Measurements from ENCODE around the gene ANP32B. TPM values are rescaled to one million over a fixed set of nuclear protein-coding genes. Genes with fewer than 3 reads are reported as not detected.

ANP32B gene
- total and polyA plus RNA-seq, 2 experiments from 2014 or later, result 13.1 to 114 TPM

GRCh38 chr9:97970165-97970564, 13.0 kb upstream of the ANP32B start:
- H3K4me2 ChIP-seq, result no peak overlapping the region
- no peak overlapping the region for H2AFZ ChIP-seq
- no peak overlapping the region for H3K27ac Mint-ChIP-seq
- H3K4me1 Mint-ChIP-seq, result peaks cover 5% of the 10 kb centered on the region; the same call in 1 of the 3 replicates
- H3K27ac ChIP-seq (ENCODE audit: low read depth), result no peak overlapping the region
- H3F3A ChIP-seq (replicated peaks; ENCODE audit: low read depth), result no peaks in the 10 kb centered on the region
- DNase-seq (ENCODE audit: low spot score) (no peak), ATAC-seq (no peak)
- no peaks in the 10 kb centered on the region for H3K9me2 ChIP-seq (ENCODE audit: insufficient read depth)
- no peaks in the 10 kb centered on the region for H3K36me3 Mint-ChIP-seq (ENCODE audit: low read depth)
- TF ChIP-seq ZNF114 (CRISPR knock-in tag; IDR thresholded peaks at IDR 0.05) (no peak), ZNF462 (CRISPR knock-in tag; IDR thresholded peaks at IDR 0.05) (no peak), ETS1 (IDR thresholded peaks at IDR 0.05) (no peak), CTCF (conservative IDR thresholded peaks at IDR 0.05; ENCODE audit: low read depth in 2 of 2) (no peak), ZNF331 (CRISPR knock-in tag; IDR thresholded peaks at IDR 0.05; ENCODE audit: low read depth) (no peak), NANOG (IDR thresholded peaks at IDR 0.05; ENCODE audit: borderline replicate concordance) (no peak), REST (IDR thresholded peaks at IDR 0.05; ENCODE audit: unreplicated experiment) (no peak), CREB1 (CRISPR knock-in tag; IDR thresholded peaks at IDR 0.05; ENCODE audit: low read depth) (no peak), JUNB (IDR thresholded peaks at IDR 0.05; ENCODE audit: unreplicated experiment) (no peak), EZH2phosphoT487 (IDR thresholded peaks at IDR 0.05; ENCODE audit: unreplicated experiment) (no peak), EZH2 (IDR thresholded peaks at IDR 0.05; ENCODE audit: low read depth, unreplicated experiment) (no peak), STAT1 (IDR thresholded peaks at IDR 0.05; ENCODE audit: unreplicated experiment) (no peak), POLR2AphosphoS5 (IDR thresholded peaks at IDR 0.05; ENCODE audit: low read depth) (no peak)
- no peaks in the 10 kb centered on the region for H3K36me3 ChIP-seq (ENCODE audit: insufficient read depth)
- no peaks in the 10 kb centered on the region for H3K4me1 ChIP-seq (ENCODE audit: insufficient read depth)
- no peaks in the 10 kb centered on the region for H3K79me2 ChIP-seq (replicated peaks; ENCODE audit: insufficient read depth)
- no peak overlapping the region for H3K4me3 ChIP-seq
- no peaks in the 10 kb centered on the region; the same call in 1 of the 2 replicates for H4K20me1 ChIP-seq (replicated peaks; ENCODE audit: insufficient read depth)
- H3K9me3 Mint-ChIP-seq, result peaks cover 5% of the 10 kb centered on the region; the same call in 2 of the 3 replicates
- no peak overlapping the region for H3K4me3 Mint-ChIP-seq
- peaks cover 45% of the 10 kb centered on the region for H3K27me3 Mint-ChIP-seq (ENCODE audit: insufficient read depth, low read depth, poor library complexity)
- peaks cover 61% of the 10 kb centered on the region for H3K27me3 ChIP-seq (ENCODE audit: insufficient read depth)

Data from GM23338 (cell line).